ENCODE results near the gene SCNM1.

SCNM1 gene

GRCh38 chr1:151165738-151166504, at the start of gene SCNM1, which contains the start of gene LYSMD1:
Gene SCNM1 (plus strand): TSS chr1:151166144. CDS start chr1:151166153, 9 bp downstream.
Gene LYSMD1 (minus strand): TSS chr1:151165902. CDS start chr1:151165258, 644 bp downstream.
- DNase-seq (ENCODE audit: low spot score), result peak; percentile 98

- DNase-seq (ENCODE audit: low spot score), result no peak
These were observed 41.1 kb upstream of the SCNM1 start for GRCh38 chr1:151124763-151125403.

- DNase-seq (ENCODE audit: low spot score), result no peak
These were observed 37.1 kb upstream of the SCNM1 start for GRCh38 chr1:151128800-151129199.

- peak; percentile 73 for DNase-seq (ENCODE audit: low spot score)
These were observed 34.9 kb upstream of the SCNM1 start for GRCh38 chr1:151130987-151131586.

GRCh38 chr1:151131701-151132334, 34.1 kb upstream of the SCNM1 start:
- DNase-seq (ENCODE audit: low spot score), result no peak

GRCh38 chr1:151132335-151133017, 33.5 kb upstream of the SCNM1 start:
- no peak for DNase-seq (ENCODE audit: low spot score)

GRCh38 chr1:151133018-151133806, 32.7 kb upstream of the SCNM1 start:
- DNase-seq (ENCODE audit: low spot score), result no peak

- DNase-seq (ENCODE audit: low spot score), result no peak
These were observed 31.5 kb upstream of the SCNM1 start for GRCh38 chr1:151134396-151134795.

- no peak for DNase-seq (ENCODE audit: low spot score)
These were observed 31.0 kb upstream of the SCNM1 start for GRCh38 chr1:151134991-151135390.

- no peak for DNase-seq (ENCODE audit: low spot score)
These were observed 30.2 kb upstream of the SCNM1 start for GRCh38 chr1:151135433-151136385.

- no peak for DNase-seq (ENCODE audit: low spot score)
These were observed 28.2 kb upstream of the SCNM1 start for GRCh38 chr1:151137789-151138188.

GRCh38 chr1:151142411-151143056, 23.4 kb upstream of the SCNM1 start:
- DNase-seq (ENCODE audit: low spot score), result no peak

GRCh38 chr1:151143057-151143435, 22.9 kb upstream of the SCNM1 start:
- DNase-seq (ENCODE audit: low spot score), result no peak

- DNase-seq (ENCODE audit: low spot score), result no peak
These were observed 22.0 kb upstream of the SCNM1 start for GRCh38 chr1:151143986-151144385.

GRCh38 chr1:151144474-151145303, 21.3 kb upstream of the SCNM1 start:
- no peak for DNase-seq (ENCODE audit: low spot score)

- no peak for DNase-seq (ENCODE audit: low spot score)
These were observed 20.5 kb upstream of the SCNM1 start for GRCh38 chr1:151145304-151146071.

GRCh38 chr1:151146072-151146411, 19.9 kb upstream of the SCNM1 start:
- DNase-seq (ENCODE audit: low spot score), result no peak

Data from CD4-positive, alpha-beta T cell treated with Interleukin-15 for 4 hours (primary cell).